Measurements from ENCODE around the gene ADISSP. TPM values are rescaled to one million over a fixed set of nuclear protein-coding genes. Genes with fewer than 3 reads are reported as not detected.

ADISSP gene
- total and polyA plus RNA-seq, 2 donors (not counting 1 experiment from before 2014, with no cell fraction given), result 18.4 to 28.8 TPM

DNA sequence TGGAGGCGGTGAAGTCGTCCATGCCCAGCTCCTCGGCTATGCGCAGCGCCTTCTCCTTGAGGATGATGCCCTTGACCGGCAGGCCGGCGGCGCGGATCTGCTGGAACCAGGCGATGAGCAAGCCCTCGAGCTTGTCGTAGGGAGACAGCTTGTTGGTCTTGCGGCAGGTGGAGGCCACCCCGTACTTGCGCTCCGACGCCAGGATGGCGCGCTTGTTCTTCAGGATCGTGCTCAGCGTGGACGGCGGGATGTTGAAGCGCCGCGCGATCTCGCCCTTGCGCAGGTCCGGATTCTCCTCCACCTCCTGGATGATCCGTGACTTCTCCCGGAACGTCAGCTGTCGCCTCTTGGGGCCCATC, 18.6 kb upstream of the ADISSP start:
- peak overlapping the region; percentile 51 for H3K9ac ChIP-seq (ENCODE audit: low read length)
- H3K4me2 ChIP-seq (replicated peaks; ENCODE audit: low read depth, low read length, poor library complexity, severe bottlenecking), result peak overlapping the region; percentile 79
- ChIA-PET CTCF (interaction anchor here (0.6 to 6.4 kb wide), 15 partner anchors 8 to 300 kb away, joined by 3 to 84 read pairs (median 4); partner anchors contain the start of genes ADISSP, AP5S1 and CDC25B), POLR2A (interaction anchor here (0.6 to 3.2 kb wide), 5 partner anchors 10 to 93 kb away, joined by 3 to 17 read pairs (median 8); partner anchors contain the start of genes ADISSP, AP5S1 and CDC25B)
- intact Hi-C loops (cut with micrococcal nuclease), result loop anchor here (1.0 to 2.0 kb wide), 5 partner anchors 18 to 299 kb away; partner anchors contain the start of genes AP5S1, MAVS and PANK2
- ATAC-seq (ENCODE audit: low read depth) (peak; percentile 10), DNase-seq (peak; percentile 63)
- H3K27ac ChIP-seq (ENCODE audit: low read length in 2 of 2), result peak overlapping the region; percentile 16 to 56
- Mint-ChIP-seq H3K4me3 (peak overlapping the region; percentile 89), H3K9me3 (ENCODE audit: insufficient read depth) (no peaks in the 10 kb centered on the region), H3K27me3 (no peaks in the 10 kb centered on the region), H3K4me1 (peaks cover 37% of the 10 kb centered on the region), H3K27ac (peak overlapping the region; percentile 88)
- WGBS (ENCODE audit: insufficient coverage), result 6% methylated on average over 35 of the region's 35 CpGs
- peak overlapping the region in 4 of 5 experiments; percentile 46 to 60 (median 56) for H3K4me3 ChIP-seq (ENCODE audit: control extremely low read depth in 1 of 5, extremely low read depth in 1 of 5, insufficient read depth in 1 of 5, low read depth in 2 of 5, low read length in 4 of 5)
- H2AFZ ChIP-seq (ENCODE audit: insufficient read depth, low read depth, low read length, poor library complexity, severe bottlenecking), result peak overlapping the region; percentile 69
- peaks cover 23% of the 10 kb centered on the region for H4K20me1 ChIP-seq (ENCODE audit: control insufficient read depth, insufficient read depth, low read length, poor library complexity, severe bottlenecking)
- TF ChIP-seq, protein P1, sequence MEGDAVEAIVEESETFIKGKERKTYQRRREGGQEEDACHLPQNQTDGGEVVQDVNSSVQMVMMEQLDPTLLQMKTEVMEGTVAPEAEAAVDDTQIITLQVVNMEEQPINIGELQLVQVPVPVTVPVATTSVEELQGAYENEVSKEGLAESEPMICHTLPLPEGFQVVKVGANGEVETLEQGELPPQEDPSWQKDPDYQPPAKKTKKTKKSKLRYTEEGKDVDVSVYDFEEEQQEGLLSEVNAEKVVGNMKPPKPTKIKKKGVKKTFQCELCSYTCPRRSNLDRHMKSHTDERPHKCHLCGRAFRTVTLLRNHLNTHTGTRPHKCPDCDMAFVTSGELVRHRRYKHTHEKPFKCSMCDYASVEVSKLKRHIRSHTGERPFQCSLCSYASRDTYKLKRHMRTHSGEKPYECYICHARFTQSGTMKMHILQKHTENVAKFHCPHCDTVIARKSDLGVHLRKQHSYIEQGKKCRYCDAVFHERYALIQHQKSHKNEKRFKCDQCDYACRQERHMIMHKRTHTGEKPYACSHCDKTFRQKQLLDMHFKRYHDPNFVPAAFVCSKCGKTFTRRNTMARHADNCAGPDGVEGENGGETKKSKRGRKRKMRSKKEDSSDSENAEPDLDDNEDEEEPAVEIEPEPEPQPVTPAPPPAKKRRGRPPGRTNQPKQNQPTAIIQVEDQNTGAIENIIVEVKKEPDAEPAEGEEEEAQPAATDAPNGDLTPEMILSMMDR (IDR thresholded peaks at IDR 0.05), result no peak
- TF ChIP-seq EZH2 (IDR thresholded peaks at IDR 0.05; ENCODE audit: borderline replicate concordance, insufficient read depth, low read depth, low read length, poor library complexity, severe bottlenecking), result no peak
- peaks cover 0 to 2% of the 10 kb centered on the region in 2 experiments for H3K36me3 ChIP-seq (replicated peaks in 1 of 2; ENCODE audit: control extremely low read depth in 1 of 2, control insufficient read depth in 1 of 2, extremely low read depth in 1 of 2, insufficient read depth in 2 of 2, low read length in 1 of 2)
- peaks cover 9 to 22% of the 10 kb centered on the region in 2 donors for H3K4me1 ChIP-seq (ENCODE audit: control insufficient read depth in 2 of 2, insufficient read depth in 2 of 2, low read length in 2 of 2)
- H3K79me2 ChIP-seq (ENCODE audit: control insufficient read depth, insufficient read depth, low read length), result no peaks in the 10 kb centered on the region
- no peaks in the 10 kb centered on the region for H3K27me3 ChIP-seq (replicated peaks in 1 of 4; ENCODE audit: control extremely low read depth in 1 of 4, control insufficient read depth in 3 of 4, insufficient read depth in 4 of 4, low read length in 3 of 4)
- peaks cover 0 to 3% (median 0%) of the 10 kb centered on the region in 3 donors for H3K9me3 ChIP-seq (ENCODE audit: control extremely low read depth in 1 of 3, control insufficient read depth in 2 of 3, insufficient read depth in 1 of 3, low read length in 2 of 3)

Measured in B cell (primary cell).